Measurements from ENCODE around the gene TMEM132D. TPM values are rescaled to one million over a fixed set of nuclear protein-coding genes. Genes with fewer than 3 reads are reported as not detected.

The TMEM132D gene
- total RNA-seq, 1 donor from 2014 or later = not detected

GRCh38 chr12:129830796-129831195 lies 73.0 kb downstream of the TMEM132D start:
- peaks cover 15% of the 10 kb centered on the region for H3K9me3 Mint-ChIP-seq
- intact Hi-C loops (cut with micrococcal nuclease) = no loop called here
- no peak overlapping the region for H3K4me3 Mint-ChIP-seq
- no peaks in the 10 kb centered on the region for H3K4me1 Mint-ChIP-seq (ENCODE audit: low read depth)
- no peaks in the 10 kb centered on the region for H3K27me3 Mint-ChIP-seq (ENCODE audit: insufficient read depth)
- no peaks in the 10 kb centered on the region for H3K36me3 Mint-ChIP-seq (ENCODE audit: low read depth)
- no peak overlapping the region for H3K27ac Mint-ChIP-seq
- DNase-seq (ENCODE audit: low spot score) = no peak

GRCh38 chr12:129827866-129828384 lies 75.9 kb downstream of the TMEM132D start:
- DNase-seq (ENCODE audit: low spot score) = no peak
- no peak overlapping the region for H3K27ac Mint-ChIP-seq
- no peaks in the 10 kb centered on the region for H3K4me1 Mint-ChIP-seq (ENCODE audit: low read depth)
- H3K27me3 Mint-ChIP-seq (ENCODE audit: insufficient read depth) = no peaks in the 10 kb centered on the region
- H3K9me3 Mint-ChIP-seq = peaks cover 9% of the 10 kb centered on the region
- H3K36me3 Mint-ChIP-seq (ENCODE audit: low read depth) = no peaks in the 10 kb centered on the region
- intact Hi-C loops (cut with micrococcal nuclease) = no loop called here
- H3K4me3 Mint-ChIP-seq = no peak overlapping the region

DNA sequence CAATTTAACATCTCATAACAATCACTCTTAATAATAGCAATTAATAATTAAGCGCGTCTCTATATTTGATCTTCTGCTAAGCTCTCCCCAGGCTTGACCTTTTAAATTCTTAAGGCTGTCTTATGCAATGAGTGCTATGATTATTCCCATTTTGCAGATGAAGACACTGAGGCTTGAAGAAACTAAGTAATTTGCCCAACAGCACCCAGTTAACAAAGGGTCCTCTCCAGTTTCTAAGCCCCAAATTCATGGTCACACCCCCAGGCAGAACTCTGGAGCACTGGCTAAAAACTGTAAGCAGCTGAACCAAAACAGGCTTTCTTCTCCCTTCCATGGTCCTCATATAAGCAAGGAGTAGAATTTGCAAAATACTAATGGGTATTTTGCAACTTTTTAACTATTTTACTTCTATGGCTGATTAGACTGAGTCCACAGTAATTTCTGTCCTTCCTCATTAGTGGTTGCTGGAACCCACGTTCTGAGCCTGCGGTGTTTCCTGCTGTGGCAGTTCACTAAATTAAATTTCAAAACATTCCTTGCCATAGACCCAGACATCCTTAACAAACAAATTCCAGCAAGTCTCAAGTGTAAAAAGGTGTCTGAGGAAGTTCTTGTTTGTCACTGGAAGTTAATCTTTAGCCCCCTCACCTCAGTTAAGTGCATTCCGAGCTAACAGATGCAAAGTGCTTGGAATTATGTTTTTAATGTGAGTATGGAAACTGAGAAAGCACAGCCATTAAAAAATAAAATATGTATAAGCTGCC lies 76.5 kb downstream of the TMEM132D start:
- DNase-seq (ENCODE audit: low spot score) = no peak
- intact Hi-C loops (cut with micrococcal nuclease) = no loop called here
- H3K4me1 Mint-ChIP-seq (ENCODE audit: low read depth) = no peaks in the 10 kb centered on the region
- H3K4me3 Mint-ChIP-seq = no peak overlapping the region
- H3K36me3 Mint-ChIP-seq (ENCODE audit: low read depth) = no peaks in the 10 kb centered on the region
- no peak overlapping the region for H3K27ac Mint-ChIP-seq
- H3K9me3 Mint-ChIP-seq = peaks cover 6% of the 10 kb centered on the region
- no peaks in the 10 kb centered on the region for H3K27me3 Mint-ChIP-seq (ENCODE audit: insufficient read depth)

GRCh38 chr12:129826273-129826672 lies 77.6 kb downstream of the TMEM132D start:
- H3K36me3 Mint-ChIP-seq (ENCODE audit: low read depth) = no peaks in the 10 kb centered on the region
- intact Hi-C loops (cut with micrococcal nuclease) = no loop called here

DNA sequence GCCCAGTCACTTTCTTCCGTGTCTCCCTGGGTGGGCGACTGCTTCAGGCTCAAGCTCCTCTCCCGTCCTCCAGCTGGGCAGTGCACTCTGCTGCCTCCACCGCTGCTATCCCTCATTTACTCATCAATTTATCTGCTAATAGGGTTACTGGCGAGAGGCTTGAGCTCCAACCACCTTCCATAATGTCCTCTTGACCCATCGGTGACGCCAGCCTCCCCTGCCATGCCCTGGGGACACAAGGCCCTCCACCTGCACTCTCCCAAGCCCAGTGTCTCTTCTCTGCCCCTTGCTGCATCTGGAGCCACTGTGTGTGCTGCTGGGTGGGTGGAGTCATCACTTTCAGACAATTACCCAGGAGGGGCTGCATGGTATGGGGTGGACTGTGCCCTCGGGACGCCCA lies 78.5 kb downstream of the TMEM132D start:
- intact Hi-C loops (cut with micrococcal nuclease) = no loop called here
- Mint-ChIP-seq H3K27me3 (ENCODE audit: insufficient read depth) (no peaks in the 10 kb centered on the region), H3K36me3 (ENCODE audit: low read depth) (no peaks in the 10 kb centered on the region), H3K4me1 (ENCODE audit: low read depth) (no peaks in the 10 kb centered on the region), H3K4me3 (no peak overlapping the region), H3K27ac (no peak overlapping the region), H3K9me3 (peaks cover 12% of the 10 kb centered on the region)
- DNase-seq (ENCODE audit: low spot score) = no peak

More at GRCh38 chr12:129826273-129826672, 77.6 kb downstream of the TMEM132D start:
- DNase-seq (ENCODE audit: low spot score) = no peak
- Mint-ChIP-seq H3K4me1 (ENCODE audit: low read depth) (no peaks in the 10 kb centered on the region), H3K4me3 (no peak overlapping the region), H3K9me3 (peaks cover 12% of the 10 kb centered on the region), H3K27ac (no peak overlapping the region), H3K27me3 (ENCODE audit: insufficient read depth) (no peaks in the 10 kb centered on the region)

- H3K4me1 Mint-ChIP-seq (ENCODE audit: low read depth) = no peaks in the 10 kb centered on the region
- DNase-seq (ENCODE audit: low spot score) = no peak
- H3K27me3 Mint-ChIP-seq (ENCODE audit: insufficient read depth) = no peaks in the 10 kb centered on the region
- H3K36me3 Mint-ChIP-seq (ENCODE audit: low read depth) = no peaks in the 10 kb centered on the region
- intact Hi-C loops (cut with micrococcal nuclease) = no loop called here
- H3K4me3 Mint-ChIP-seq = no peak overlapping the region
- H3K9me3 Mint-ChIP-seq = peaks cover 10% of the 10 kb centered on the region
- H3K27ac Mint-ChIP-seq = no peak overlapping the region
These were observed 81.9 kb downstream of the TMEM132D start for GRCh38 chr12:129821964-129822363.

- Mint-ChIP-seq H3K9me3 (peaks cover 10% of the 10 kb centered on the region), H3K27ac (no peak overlapping the region), H3K4me1 (ENCODE audit: low read depth) (no peaks in the 10 kb centered on the region)
These were observed 84.4 kb downstream of the TMEM132D start for GRCh38 chr12:129819391-129819790.

GRCh38 chr12:129815846-129816245 lies 88.0 kb downstream of the TMEM132D start:
- Mint-ChIP-seq H3K9me3 (peaks cover 5% of the 10 kb centered on the region), H3K4me1 (ENCODE audit: low read depth) (no peaks in the 10 kb centered on the region), H3K4me3 (no peak overlapping the region), H3K27me3 (ENCODE audit: insufficient read depth) (no peaks in the 10 kb centered on the region), H3K36me3 (ENCODE audit: low read depth) (no peaks in the 10 kb centered on the region), H3K27ac (no peak overlapping the region)
- DNase-seq (ENCODE audit: low spot score) = no peak
- intact Hi-C loops (cut with micrococcal nuclease) = no loop called here

More at GRCh38 chr12:129819391-129819790, 84.4 kb downstream of the TMEM132D start:
- no peak overlapping the region for H3K4me3 Mint-ChIP-seq
- intact Hi-C loops (cut with micrococcal nuclease) = no loop called here
- H3K36me3 Mint-ChIP-seq (ENCODE audit: low read depth) = no peaks in the 10 kb centered on the region
- DNase-seq (ENCODE audit: low spot score) = no peak
- no peaks in the 10 kb centered on the region for H3K27me3 Mint-ChIP-seq (ENCODE audit: insufficient read depth)

DNA sequence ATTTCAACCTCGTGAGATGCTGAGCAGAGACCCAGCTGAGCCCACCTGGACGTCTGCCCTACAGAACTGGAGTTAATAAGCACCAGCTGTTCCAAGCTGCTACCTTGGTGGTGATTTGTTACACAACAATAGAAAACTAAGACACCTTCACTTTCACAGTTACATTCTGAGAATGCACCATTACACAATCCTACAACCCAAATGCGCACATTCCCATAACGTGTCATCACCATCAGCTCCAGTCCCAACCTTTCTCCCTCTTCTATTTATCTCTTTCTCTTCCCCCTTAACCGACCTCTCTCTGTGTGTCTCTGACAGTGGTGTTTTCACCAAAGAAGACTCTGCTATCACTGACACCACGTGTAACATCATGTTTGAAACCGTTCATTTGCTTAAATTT lies 91.9 kb downstream of the TMEM132D start:
- no peak for DNase-seq (ENCODE audit: low spot score)
- Mint-ChIP-seq H3K27me3 (ENCODE audit: insufficient read depth) (no peaks in the 10 kb centered on the region), H3K4me3 (no peak overlapping the region), H3K9me3 (peaks cover 6% of the 10 kb centered on the region), H3K36me3 (ENCODE audit: low read depth) (no peaks in the 10 kb centered on the region), H3K27ac (no peak overlapping the region), H3K4me1 (ENCODE audit: low read depth) (no peaks in the 10 kb centered on the region)
- intact Hi-C loops (cut with micrococcal nuclease) = no loop called here

GRCh38 chr12:129807136-129807535 lies 96.7 kb downstream of the TMEM132D start:
- Mint-ChIP-seq H3K4me1 (ENCODE audit: low read depth) (no peaks in the 10 kb centered on the region), H3K4me3 (no peak overlapping the region), H3K27ac (no peak overlapping the region), H3K9me3 (peaks cover 6% of the 10 kb centered on the region), H3K36me3 (ENCODE audit: low read depth) (no peaks in the 10 kb centered on the region), H3K27me3 (ENCODE audit: insufficient read depth) (no peaks in the 10 kb centered on the region)
- DNase-seq (ENCODE audit: low spot score) = no peak
- intact Hi-C loops (cut with micrococcal nuclease) = no loop called here

- no peaks in the 10 kb centered on the region for H3K36me3 Mint-ChIP-seq (ENCODE audit: low read depth)
- H3K4me3 Mint-ChIP-seq = no peak overlapping the region
- no peak for DNase-seq (ENCODE audit: low spot score)
- no peaks in the 10 kb centered on the region for H3K4me1 Mint-ChIP-seq (ENCODE audit: low read depth)
- intact Hi-C loops (cut with micrococcal nuclease) = no loop called here
- H3K27me3 Mint-ChIP-seq (ENCODE audit: insufficient read depth) = no peaks in the 10 kb centered on the region
- peaks cover 6% of the 10 kb centered on the region for H3K9me3 Mint-ChIP-seq
- no peak overlapping the region for H3K27ac Mint-ChIP-seq
These were observed 112.4 kb downstream of the TMEM132D start for GRCh38 chr12:129791396-129791795.

GRCh38 chr12:129790930-129791329 lies 112.9 kb downstream of the TMEM132D start:
- H3K4me1 Mint-ChIP-seq (ENCODE audit: low read depth) = no peaks in the 10 kb centered on the region
- no peaks in the 10 kb centered on the region for H3K36me3 Mint-ChIP-seq (ENCODE audit: low read depth)
- no peaks in the 10 kb centered on the region for H3K27me3 Mint-ChIP-seq (ENCODE audit: insufficient read depth)
- intact Hi-C loops (cut with micrococcal nuclease) = no loop called here
- H3K9me3 Mint-ChIP-seq = peaks cover 9% of the 10 kb centered on the region
- DNase-seq (ENCODE audit: low spot score) = no peak
- H3K27ac Mint-ChIP-seq = no peak overlapping the region
- no peak overlapping the region for H3K4me3 Mint-ChIP-seq

DNA sequence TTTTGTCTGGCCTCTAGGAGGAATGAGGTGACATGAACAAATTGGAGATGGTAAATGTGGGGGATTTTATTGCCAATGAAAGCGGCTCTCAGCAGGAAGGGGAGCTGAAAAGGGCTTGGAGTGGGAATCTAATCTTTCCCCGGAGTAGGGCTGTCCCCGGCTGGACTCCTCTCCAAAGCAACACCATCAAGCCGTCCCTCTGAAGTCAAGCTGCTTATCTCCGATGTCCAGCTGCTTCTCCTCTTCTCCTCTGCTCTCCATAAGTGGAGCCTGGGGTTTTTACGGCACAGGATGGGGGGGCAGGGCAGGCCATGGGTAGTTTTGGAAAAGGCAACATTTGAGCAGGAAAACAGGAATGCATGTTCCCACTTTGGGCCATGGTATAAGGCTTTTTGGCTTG lies 113.5 kb downstream of the TMEM132D start:
- Mint-ChIP-seq H3K27me3 (ENCODE audit: insufficient read depth) (no peaks in the 10 kb centered on the region), H3K36me3 (ENCODE audit: low read depth) (no peaks in the 10 kb centered on the region), H3K27ac (no peak overlapping the region), H3K4me3 (no peak overlapping the region), H3K4me1 (ENCODE audit: low read depth) (no peaks in the 10 kb centered on the region), H3K9me3 (peaks cover 10% of the 10 kb centered on the region)
- intact Hi-C loops (cut with micrococcal nuclease) = no loop called here
- DNase-seq (ENCODE audit: low spot score) = no peak

Data from activated T-helper 1 cell treated with anti-CD3 and anti-CD28 coated beads, Interleukin-12 subunit alpha, Interleukin-12 subunit beta, Interleukin-2, Interleukin-4 antibody, amounts not matched to agents 30 ng/mL and 10 ng/mL and 1 ng/mL, durations not matched to agents 14 hours and 24 hours and 36 hours (primary cell).